Suprapubic skin (tissue), 4 donors: Measurements from ENCODE around the gene BLNK. TPM values are rescaled to one million over a fixed set of nuclear protein-coding genes. Genes with fewer than 3 reads are reported as not detected.

Experiments
- DNase-seq, 2 donors: peaks; one replicate each; pipeline ENCODE4 v3.0.0-alpha.2; 2019; ENCODE audit warnings: low spot score in 2 of 2
- H3K27ac ChIP-seq: fragments of 200-600 bp; sonication (generic); one replicate; pipeline ENCODE4 v1.5.1; 2019
- H3K27me3 ChIP-seq: fragments of 200-600 bp; sonication (generic); one replicate; pipeline ENCODE4 v1.5.1; 2019
- H3K36me3 ChIP-seq: fragments of 200-600 bp; sonication (generic); one replicate; pipeline ENCODE4 v1.5.1; 2019
- H3K4me1 ChIP-seq: fragments of 200-600 bp; sonication (generic); one replicate; pipeline ENCODE4 v1.5.1; 2019
- H3K4me3 ChIP-seq: fragments of 200-600 bp; sonication (generic); one replicate; pipeline ENCODE4 v1.5.1; 2019; ENCODE audit warnings: mild to moderate bottlenecking
- H3K9me3 ChIP-seq: fragments of 200-600 bp; sonication (generic); one replicate; pipeline ENCODE4 v1.5.1; 2019
- CTCF ChIP-seq, 2 donors: fragments of 200-600 bp in 1 of 2; fragments of 450-650 bp in 1 of 2; sonication (generic) in 1 of 2; IDR thresholded peaks; one replicate each; pipeline ENCODE4 v1.5.1; 2016 to 2019; ENCODE audit warnings: antibody characterized with exemption in 2 of 2, mild to moderate bottlenecking in 1 of 2, moderate library complexity in 1 of 2
- EP300 ChIP-seq: sonication (generic); formaldehyde crosslinking; IDR thresholded peaks from one replicate; pipeline ENCODE4 v1.6.1; 2017; ENCODE audit warnings: antibody characterized with exemption
- POLR2A ChIP-seq, 2 donors: fragments of 450-650 bp; IDR thresholded peaks; one replicate each; pipeline ENCODE4 v1.6.1; 2017; ENCODE audit warnings: antibody characterized with exemption in 2 of 2, mild to moderate bottlenecking in 2 of 2, moderate library complexity in 2 of 2
- POLR2AphosphoS5 ChIP-seq, 3 donors: sonication (generic); formaldehyde crosslinking; IDR thresholded peaks; one replicate each; pipeline ENCODE4 v1.6.1; 2017; ENCODE audit warnings: antibody characterized with exemption in 3 of 3
- WGBS: methylation state at CpG from one replicate; pipeline ENCODE4 v1.1.5; 2018; 5-methylcytosine and 5-hydroxymethylcytosine counted together
- total RNA-seq, 4 donors: library from RNA; depleted of rRNA; stranded (reverse); fragments of >200 nt; gene quantifications; one replicate each; pipeline ENCODE4 v1.1.0, GENCODE V29; 2016

BLNK gene
- total RNA-seq, 4 donors from 2014 or later, result 4.7 to 9.7 (median 5.7) TPM

GRCh38 chr10:96230527-96230926 lies 40.8 kb downstream of the BLNK start:
- H3K9me3 ChIP-seq, result no peaks in the 10 kb centered on the region
- H3K4me1 ChIP-seq, result no peaks in the 10 kb centered on the region
- H3K27ac ChIP-seq, result no peak overlapping the region
- no peak for DNase-seq
- H3K36me3 ChIP-seq, result no peaks in the 10 kb centered on the region
- TF ChIP-seq CTCF (IDR thresholded peaks at IDR 0.05) (no peak), POLR2A (IDR thresholded peaks at IDR 0.05) (no peak), POLR2AphosphoS5 (IDR thresholded peaks at IDR 0.05) (no peak), EP300 (no peak)
- no peak overlapping the region for H3K4me3 ChIP-seq
- no peaks in the 10 kb centered on the region for H3K27me3 ChIP-seq
- 85% methylated on average over 4 of the region's 6 CpGs for WGBS

- Histone ChIP-seq H3K9me3 (no peaks in the 10 kb centered on the region), H3K36me3 (no peaks in the 10 kb centered on the region), H3K4me1 (no peaks in the 10 kb centered on the region), H3K27me3 (no peaks in the 10 kb centered on the region), H3K4me3 (no peak overlapping the region), H3K27ac (no peak overlapping the region)
- TF ChIP-seq POLR2AphosphoS5 (IDR thresholded peaks at IDR 0.05), result no peak
- TF ChIP-seq EP300, result no peak
- no peak for TF ChIP-seq POLR2A (IDR thresholded peaks at IDR 0.05)
- TF ChIP-seq CTCF (IDR thresholded peaks at IDR 0.05), result peak; percentile 79 to 85
- no peak for DNase-seq
- 5% methylated on average over 7 of the region's 7 CpGs for WGBS
Observed at GRCh38 chr10:96229568-96230030, 41.8 kb downstream of the BLNK start.

- TF ChIP-seq CTCF (IDR thresholded peaks at IDR 0.05) (no peak), EP300 (no peak), POLR2A (IDR thresholded peaks at IDR 0.05) (no peak), POLR2AphosphoS5 (IDR thresholded peaks at IDR 0.05) (no peak)
- 90% methylated on average over 9 of the region's 9 CpGs for WGBS
- no peak for DNase-seq
- no peaks in the 10 kb centered on the region for H3K36me3 ChIP-seq
- no peaks in the 10 kb centered on the region for H3K27me3 ChIP-seq
- no peak overlapping the region for H3K27ac ChIP-seq
- H3K9me3 ChIP-seq, result no peaks in the 10 kb centered on the region
- no peak overlapping the region for H3K4me3 ChIP-seq
- H3K4me1 ChIP-seq, result no peaks in the 10 kb centered on the region
Observed at GRCh38 chr10:96228408-96228994, 42.9 kb downstream of the BLNK start.

GRCh38 chr10:96227206-96227605 lies 44.2 kb downstream of the BLNK start:
- 86% methylated on average over 16 of the region's 19 CpGs for WGBS
- DNase-seq, result no peak
- TF ChIP-seq POLR2A (IDR thresholded peaks at IDR 0.05), result no peak
- no peak for TF ChIP-seq POLR2AphosphoS5 (IDR thresholded peaks at IDR 0.05)
- TF ChIP-seq CTCF (IDR thresholded peaks at IDR 0.05), result no peak
- no peak for TF ChIP-seq EP300
- H3K36me3 ChIP-seq, result no peaks in the 10 kb centered on the region
- no peak overlapping the region for H3K4me3 ChIP-seq
- H3K4me1 ChIP-seq, result no peaks in the 10 kb centered on the region
- no peaks in the 10 kb centered on the region for H3K9me3 ChIP-seq
- no peaks in the 10 kb centered on the region for H3K27me3 ChIP-seq
- no peak overlapping the region for H3K27ac ChIP-seq

GRCh38 chr10:96225119-96225518 lies 46.2 kb downstream of the BLNK start:
- DNase-seq, result no peak
- no peak overlapping the region for H3K27ac ChIP-seq
- WGBS, result 84% methylated on average over 6 of the region's 6 CpGs
- no peak overlapping the region for H3K4me3 ChIP-seq
- no peaks in the 10 kb centered on the region for H3K4me1 ChIP-seq
- no peaks in the 10 kb centered on the region for H3K9me3 ChIP-seq
- H3K36me3 ChIP-seq, result no peaks in the 10 kb centered on the region
- TF ChIP-seq CTCF (IDR thresholded peaks at IDR 0.05), result no peak
- TF ChIP-seq POLR2AphosphoS5 (IDR thresholded peaks at IDR 0.05), result no peak
- TF ChIP-seq EP300, result no peak
- TF ChIP-seq POLR2A (IDR thresholded peaks at IDR 0.05), result no peak
- no peaks in the 10 kb centered on the region for H3K27me3 ChIP-seq
